ENCODE measurements around the gene CIB4.

The CIB4 gene

DNA sequence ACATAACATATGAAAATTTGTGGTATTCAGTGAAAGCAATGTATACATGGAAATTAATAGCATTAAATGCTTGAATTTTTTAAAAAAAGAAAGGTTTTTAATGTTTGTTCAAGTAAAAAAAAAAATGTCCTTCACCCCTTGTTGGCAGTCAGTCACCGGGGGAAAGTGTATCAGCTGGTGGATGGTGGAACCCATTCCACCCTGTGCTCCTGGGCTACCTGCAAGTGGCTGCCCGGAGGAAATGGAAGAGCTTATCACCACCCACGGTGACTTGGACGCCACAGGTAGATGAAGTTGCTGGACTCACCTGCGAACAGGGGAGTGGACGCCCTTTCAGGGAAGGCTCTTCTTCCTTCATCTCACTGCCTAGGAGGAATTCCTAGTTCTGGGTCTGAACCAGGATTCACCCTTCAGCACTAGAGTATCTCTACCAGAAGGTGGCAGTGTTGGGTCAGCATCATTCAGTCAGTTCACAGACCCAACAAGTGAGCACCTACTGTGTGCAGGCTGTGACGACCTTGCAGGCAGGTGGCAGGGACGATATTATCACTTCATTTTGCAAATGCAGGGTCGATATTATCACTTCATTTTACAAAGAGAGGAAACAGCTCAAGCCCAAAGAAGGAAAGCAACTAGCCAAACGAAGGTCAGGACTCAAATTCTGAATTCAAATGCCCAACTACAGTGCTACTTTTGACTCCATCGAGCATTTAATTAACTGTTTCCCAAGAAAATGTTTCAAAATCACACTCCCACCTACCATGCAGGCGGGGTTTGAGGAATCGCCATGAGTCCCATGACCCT lies 35.8 kb downstream of the CIB4 start:
- peak; percentile 2 for DNase-seq

DNA sequence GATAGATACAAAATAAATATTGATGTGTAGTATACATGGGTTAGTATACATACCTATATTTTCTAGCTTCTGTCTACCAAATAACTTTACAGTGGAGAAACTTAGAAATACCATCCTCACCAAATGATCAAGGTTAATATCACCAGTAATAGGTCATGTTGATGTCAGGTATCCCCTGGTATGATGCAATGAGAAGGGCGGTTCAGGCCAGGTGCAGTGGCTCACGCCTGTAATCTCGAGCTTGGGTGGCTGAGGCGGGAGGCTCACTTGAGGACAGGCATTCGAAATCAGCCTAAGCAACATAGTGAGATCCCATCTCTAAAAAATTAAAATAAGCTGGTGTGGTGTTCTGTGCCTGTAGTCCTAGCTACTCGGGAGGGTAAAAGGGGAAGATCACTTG lies 38.6 kb downstream of the CIB4 start:
- no peak for DNase-seq

DNA sequence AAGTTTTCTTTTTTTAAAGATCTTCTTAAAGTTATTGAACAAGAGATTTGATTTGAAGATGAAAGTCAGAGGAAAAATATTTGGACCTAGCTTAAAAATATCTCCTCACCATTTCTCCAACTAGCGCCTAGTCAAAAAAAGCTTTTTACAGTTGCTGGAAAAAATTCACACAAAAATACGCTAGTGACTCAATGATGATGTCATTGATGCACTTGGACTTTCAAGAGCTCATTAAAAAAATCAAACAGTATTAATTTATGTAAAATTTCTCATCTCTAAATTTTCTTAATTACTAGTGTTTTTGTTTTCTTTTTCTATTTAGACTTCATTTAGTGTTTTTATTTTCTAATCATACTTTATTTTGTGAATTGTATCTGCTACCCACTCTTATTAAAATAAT lies 41.8 kb downstream of the CIB4 start:
- no peak for DNase-seq

DNA sequence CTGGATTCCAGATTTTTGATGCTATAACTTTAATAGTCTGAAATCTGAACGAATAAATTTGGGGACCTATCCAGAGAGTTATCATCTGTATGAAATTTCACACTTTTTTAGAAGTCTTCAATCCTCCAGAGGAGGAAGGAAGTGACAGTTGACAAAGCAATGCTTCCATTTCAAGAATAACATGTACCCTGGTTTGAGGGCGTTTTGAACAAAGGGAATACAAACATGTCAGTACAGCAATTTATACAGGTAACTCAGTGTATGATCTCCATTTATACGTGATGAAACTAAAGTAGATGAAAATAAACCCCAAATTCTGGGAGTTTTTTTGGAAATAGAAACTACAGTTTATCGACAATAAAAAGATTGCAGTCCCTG lies 42.2 kb downstream of the CIB4 start:
- DNase-seq: no peak

DNA sequence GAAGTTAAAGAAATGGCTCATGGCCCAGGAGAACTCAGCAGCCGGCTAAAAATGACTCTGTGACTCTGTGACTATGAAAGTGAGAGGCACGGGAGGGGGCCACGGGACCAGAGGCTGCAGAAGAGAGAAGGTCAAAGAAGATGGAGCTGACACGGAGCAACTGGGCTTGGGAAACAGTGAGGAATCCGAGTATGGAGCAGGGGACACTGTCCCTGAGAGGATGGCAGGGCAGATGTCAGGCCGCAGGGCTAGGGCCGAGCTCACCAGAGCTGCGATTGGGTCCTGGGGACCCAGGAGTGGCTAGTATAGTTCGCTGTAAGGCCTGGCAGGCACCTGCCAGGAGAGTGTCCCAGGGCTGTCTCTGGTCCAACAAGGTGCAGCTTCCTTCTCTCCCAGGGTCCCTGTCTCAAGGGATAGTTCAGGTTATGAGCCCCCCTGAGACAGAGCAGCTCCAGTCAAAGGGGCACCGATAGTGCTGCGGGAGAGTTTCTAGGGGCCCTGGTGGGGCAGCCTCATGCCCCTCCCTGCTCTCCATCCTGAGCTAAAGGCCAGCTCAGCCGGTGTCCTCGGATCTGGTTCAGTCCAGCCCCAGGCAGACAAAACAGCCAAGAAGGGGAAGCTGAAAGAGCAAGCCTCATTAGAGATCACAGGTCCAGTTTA lies 42.7 kb downstream of the CIB4 start:
- DNase-seq: no peak

DNA sequence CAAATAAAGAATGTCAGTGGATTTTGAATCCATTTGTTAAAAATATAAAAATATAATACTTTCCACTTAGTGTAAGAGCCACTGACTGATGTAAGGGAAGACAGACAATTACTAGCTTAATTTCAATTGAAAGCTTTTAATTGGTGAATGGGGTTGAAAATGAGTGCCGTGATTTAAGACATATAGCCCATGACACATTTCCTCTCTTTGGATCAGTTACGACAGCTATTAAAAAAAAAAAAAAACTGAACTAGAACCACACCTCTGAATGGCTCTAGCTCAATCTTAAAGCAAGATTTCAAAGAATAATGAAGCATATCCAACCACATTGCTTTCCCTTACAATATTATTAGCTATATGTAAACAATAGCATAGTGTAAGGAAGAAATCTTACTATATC lies 44.0 kb downstream of the CIB4 start:
- no peak for DNase-seq

DNA sequence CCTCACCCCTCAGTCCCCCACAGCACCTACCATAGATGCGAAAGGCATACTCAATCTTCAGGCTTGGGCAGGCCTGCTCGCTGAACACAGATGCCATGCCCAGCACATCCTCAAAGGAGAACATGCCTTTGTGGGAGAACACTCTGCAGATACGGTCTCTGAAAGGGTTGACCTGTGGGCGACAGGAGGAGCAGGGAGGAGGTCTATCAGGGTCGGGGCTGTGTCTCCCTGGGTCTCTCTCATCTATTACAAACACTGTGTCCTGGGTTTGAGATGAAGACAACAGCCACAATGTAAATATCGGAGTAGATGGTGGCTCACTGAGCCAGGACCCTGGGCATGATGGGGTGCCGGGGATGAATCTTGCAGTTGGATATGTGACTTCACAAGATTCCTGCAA lies 46.0 kb downstream of the CIB4 start:
- DNase-seq: no peak

DNA sequence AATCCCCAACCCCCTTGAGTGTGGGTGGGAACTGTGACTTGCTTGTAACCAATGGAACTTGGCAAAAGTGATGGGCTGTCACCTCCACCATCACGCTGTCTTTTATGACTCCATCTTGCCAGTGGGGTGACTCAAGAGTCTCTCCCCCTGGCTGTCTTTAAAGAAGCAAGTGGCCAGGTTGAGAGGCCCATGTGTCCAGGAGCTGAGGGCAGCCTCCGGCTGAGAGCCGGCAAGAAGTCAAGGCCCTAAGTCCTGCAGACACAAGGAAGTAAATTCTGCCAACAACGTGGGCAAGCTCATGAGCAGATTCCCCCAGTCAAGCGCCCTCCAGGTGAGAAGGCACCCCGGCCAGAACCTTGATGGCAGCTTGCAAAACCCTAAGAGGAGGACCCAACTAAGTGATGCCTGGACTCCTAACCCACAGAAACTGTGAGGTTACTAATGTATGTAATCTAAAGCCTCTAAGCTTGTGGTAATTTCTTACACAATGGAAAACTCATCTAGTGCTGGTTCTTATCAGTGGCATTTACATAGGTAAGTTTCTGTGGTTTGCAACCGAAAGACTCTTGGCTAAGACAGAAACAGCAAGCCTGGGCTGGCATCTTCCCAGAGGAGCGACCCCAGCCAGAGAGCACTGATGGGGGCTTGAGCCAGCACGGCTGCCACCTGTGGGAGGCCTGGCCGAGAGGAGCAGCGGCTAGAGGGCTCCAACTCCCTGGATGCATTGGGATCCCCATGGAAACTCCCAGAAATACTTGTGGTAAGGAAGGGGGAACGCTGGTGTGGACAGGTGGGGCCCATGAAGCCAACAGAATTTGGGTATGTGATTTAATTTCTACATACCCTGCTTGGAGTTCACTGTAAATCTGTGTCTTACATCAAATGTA lies 49.3 kb downstream of the CIB4 start:
- no peak for DNase-seq

DNA sequence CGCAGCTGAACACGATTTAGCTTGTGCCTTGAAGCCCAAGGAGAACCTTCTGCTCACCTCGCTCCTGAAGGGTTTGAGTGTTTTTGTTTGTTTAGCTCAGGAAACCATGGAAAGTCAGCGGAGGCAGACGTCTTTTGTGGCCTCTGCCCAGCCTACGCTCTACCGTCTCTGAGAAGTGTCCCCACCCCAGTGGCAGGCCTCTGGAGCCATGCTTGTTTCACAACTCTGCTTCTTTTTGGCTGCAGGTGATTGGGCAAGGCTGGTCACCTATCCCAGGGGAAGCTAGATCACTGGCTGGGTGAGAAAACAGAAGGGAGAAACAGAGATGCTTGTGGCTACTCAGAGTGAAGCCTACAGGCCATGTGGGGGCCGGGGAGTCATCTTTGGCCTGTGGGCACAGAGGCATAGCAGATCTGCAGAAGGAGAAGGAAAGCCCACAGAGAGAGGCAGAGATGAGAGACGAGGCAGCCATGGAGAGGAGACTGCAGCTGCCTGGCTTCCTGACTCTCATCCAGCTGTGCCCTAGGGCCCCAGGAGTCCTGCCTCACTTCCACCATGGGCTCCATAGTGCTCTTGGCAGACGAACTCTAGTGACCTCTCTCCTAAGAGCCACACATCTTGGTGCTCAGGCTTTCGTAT lies 50.1 kb downstream of the CIB4 start:
- no peak for DNase-seq

DNA sequence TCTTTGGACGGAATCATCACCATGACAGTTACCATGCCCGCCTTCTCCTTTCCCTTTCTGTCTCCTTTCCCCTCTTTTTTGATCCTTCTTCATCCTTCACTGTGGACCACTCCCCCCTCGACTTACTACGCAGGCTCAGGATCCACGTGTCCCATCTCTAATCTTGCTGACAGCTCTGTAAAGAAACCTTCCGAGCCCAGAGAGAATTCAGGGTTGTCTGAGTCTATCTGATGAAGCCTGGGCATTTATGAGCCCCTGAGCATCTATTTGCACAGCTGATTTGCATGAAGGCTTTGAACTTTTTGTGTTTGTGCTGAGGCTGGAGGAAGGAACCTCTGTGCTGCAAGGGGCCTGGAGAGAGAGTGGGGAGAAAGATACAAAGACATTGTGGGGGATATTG lies 50.7 kb downstream of the CIB4 start:
- no peak for DNase-seq

DNA sequence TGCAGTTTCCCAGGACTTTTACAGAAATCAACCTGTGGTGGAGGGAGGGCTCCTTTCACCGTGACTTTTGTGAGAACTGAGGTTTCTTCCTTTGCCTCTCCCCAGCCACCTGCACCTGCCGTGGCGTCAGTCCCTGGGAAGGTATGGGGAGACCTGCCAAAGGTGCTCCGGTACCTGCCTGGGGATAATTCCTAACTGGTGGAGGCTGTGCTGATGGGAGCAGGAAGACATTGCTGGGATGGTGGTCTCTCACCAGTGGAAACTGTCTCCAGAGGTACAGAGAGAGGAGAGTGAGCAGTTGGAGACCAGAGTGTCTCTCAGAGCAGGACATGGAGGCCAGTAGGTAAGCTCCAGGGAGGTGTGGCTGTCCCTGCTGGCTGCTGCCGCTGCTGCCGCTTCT lies 52.6 kb downstream of the CIB4 start:
- DNase-seq: no peak

DNA sequence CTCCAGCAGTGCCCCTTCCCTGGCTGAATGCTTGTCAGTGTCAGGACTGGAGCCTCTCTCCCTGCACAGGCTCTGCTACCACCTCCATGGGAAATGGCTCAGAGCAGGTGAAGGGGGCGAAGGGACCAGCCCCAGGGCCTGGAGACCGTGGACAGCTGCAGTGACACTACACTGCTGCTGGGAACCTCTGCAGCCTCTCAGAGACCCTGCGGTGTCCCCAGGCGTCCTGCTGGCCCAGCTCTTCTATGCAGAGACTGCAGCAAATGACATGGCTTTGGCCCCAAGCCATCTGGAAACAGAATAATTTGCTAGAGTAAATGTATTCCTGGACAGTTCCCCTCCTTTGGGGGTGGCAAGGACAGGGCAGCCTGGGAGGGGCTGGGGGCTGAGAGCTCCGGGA lies 53.2 kb downstream of the CIB4 start:
- peak; percentile 12 for DNase-seq

DNA sequence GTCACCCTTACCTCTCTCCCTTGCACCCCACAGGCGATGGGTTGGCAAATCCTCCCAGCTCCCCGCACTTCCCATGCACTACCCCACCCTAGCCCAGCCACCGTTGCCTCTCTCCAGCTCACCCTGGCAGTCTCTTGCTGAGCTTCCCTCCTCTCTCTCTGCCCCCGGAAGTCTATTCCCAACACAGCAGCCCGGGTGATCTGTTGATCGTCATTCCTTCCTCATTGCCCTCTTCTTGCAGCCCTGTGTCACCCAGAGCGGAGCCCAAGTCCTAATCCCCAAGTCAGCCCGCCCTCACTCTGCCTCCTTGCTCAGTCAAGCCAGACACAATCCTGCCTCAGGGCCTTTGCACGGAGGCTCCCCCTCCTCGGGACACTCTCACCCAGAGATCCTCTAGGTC lies 55.2 kb downstream of the CIB4 start:
- no peak for DNase-seq

DNA sequence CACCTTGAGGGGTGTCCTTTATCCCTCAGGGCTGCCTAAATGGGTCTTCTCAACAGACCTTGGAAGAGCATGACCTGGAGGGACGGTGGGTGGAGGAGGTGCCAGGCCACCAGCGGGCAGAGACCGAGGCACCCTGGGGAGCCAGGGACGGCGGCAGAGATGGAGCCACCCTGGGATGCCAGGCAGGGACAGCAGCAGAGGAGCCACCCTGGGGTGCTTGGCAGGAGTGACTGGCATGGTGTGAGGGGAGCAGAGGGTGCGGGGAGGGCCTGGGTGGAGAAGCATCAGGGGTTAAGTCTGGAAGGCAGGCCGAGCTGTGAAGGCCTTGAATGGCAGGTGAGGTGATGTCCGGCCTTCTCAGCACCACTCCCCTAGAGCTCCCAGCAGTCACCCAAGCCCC lies 56.1 kb downstream of the CIB4 start:
- no peak for DNase-seq

DNA sequence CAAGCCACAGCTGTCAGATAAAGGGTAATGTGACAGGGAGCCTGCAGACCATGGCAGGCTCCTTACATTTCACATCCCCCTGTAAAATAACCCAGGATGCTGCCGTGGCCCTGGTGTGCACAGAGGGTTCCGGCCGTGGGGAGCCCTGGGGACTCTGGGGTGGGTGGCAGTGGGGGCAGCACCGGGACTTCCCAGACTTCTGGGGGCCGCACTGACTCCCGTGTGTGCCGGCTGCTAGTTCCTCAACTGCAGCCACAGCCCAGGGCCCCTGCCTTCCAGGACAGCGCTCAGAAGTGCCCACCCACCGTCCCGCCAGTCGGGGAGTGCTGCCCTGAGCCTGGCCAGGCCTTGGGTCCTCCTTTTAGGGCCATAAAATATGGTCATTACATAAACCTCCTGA lies 56.5 kb downstream of the CIB4 start:
- DNase-seq: no peak

DNA sequence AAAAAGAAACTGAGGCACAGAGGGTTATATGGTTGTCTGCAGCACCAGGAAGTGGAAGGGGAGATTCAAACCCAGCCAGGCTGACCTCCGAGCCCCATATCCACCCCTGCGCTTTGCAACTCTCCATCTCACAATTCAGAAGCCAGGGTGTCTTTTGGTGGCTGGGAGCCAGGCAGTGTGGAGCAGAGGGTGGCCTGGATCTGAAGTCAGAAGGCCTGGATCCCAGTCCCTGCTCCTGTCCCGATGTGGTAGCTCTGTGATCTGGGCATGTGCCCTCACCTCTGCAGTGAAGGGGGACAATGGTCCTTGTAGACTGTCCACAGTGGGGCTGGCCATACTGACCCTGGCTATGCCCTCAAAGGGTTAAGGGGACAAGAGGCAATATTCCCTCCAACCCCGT lies 57.0 kb downstream of the CIB4 start:
- no peak for DNase-seq

DNA sequence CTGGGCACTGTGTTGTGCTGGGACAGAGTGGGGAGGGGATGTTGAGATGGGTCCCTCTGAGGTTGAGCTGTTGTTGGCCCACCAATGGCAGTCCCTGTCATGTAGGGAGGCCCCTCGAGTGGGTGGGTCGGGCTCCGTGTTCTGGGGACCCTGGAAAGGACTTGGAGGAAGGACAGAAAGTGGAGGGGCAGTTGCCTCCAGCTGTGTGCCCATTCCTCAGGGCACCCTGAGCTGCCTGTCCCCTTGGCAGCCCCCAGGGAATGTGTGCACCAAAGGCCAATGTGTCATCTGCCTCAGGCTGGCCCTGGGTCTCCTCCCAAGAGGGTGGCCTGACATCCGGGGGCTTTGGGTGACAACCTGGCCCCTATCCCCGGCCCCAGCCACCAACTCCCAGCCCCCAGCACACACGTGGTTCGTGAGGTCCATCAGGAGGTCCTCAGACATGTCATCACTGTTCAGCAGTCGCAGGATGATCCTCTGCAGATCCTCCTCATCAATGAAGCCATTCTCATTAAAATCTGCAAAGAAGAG lies 57.7 kb downstream of the CIB4 start:
- DNase-seq: no peak

DNA sequence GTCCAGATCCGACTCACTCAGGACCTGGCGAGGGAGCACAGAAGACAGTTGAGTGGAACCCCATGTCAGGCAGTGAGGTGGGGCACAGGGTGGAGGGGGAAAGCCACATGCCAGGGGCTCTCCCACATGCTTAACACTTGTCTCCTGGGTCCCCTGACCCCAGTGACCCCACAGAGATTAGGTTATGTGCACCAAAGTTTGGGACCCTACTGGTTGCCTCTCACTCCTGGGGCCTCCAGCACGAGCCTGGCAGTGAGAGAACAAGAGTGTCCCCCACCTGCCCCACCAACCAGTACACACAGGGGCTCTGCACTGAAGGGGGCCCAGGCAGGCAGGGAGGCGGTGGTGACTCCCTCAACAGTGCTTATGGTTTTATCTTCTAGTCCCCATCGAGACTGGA lies 58.3 kb downstream of the CIB4 start:
- DNase-seq: no peak

DNA sequence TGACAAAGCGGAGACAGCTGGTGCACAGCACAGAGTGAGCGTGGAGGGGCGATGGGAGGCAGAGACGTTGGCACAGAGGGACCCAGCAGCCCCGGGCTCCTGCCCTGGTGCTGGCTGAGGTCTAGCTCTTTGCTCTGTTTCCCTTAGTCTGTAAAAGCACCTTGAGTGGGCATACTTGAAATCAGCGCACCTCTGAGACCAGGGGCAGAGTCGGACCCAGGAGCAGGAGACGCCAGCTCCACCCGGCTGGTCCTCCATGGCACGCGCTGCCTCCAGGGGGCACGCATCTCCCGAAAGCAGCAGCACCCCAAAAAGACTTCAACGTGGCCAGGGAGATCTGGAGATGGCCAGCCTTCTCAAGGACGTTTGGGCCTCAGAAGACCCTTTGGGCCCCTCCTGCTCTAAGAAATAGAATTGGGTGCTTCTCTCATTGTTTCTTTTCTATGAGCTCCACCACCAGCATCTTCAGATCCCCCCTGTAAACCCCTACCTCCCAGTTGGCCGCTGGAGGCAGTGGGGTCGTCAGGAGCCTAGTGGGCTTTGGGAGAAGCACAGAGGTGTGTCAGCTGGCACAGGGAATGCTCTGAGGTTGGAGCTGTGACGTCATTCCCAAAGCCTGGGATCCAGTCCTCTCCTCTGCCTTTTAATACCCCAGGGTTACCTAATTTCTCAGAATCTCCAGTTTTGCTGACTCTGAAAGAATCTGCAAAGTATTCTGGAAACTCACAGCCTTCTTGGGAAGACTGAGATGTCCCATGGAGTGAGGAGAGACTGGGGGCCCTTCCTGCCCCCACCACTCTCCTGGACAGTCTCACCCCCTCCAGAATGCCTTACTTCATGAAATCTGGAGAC lies 58.9 kb downstream of the CIB4 start:
- no peak for DNase-seq

DNA sequence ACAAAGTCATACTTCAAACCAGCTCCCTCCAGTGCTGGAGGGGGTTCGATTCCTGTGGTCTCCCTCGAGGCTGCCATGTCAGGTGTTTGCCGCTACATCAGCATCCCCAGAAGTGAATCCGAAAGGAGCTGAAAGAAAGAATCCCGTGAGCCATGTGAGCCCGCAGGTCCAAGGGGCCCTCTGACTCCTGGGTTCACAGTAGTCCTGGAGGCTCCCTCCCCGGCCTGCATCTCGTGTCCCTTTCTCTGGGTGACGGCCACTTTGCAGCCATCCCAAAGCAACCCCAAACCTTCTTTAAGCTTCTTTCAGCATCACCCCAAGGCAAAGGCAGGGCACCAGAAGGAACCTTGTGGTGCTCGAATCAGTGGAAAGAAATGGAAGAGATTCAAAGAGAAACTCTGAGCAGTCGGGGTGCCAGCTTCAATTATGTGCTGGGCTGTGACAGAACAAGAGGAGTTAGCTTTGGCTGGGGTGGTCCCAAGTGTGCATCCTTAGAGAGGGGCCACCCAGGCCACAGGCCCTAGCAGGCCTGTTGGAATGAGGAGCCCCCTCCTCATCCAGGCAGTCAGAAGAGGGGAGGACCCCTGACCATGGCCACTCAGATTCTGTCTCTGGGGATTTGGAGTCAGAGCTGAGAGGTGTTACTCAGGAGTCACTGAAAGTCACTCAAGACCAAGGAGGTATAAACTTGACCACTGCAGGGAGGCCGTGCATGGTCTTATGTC lies 59.7 kb downstream of the CIB4 start:
- DNase-seq: no peak

DNA sequence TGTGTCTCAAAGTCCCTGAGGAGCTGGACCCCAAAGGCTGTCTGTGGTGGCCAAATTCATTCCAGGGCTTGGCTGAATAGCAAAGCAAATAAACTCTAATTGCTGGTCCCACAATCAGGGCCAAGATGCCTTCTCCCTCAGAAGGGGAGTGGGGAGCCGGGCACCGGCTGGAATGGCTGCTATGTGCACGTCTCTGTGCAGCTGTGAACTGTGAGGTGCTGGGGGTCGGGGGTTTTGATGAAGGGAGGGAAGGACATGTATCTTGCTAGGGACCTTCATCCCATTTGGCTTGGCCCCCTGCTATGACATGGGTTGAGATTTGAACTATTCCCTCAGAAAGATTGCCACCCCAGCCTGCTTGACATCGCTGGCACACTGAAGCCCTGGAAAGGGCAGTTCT lies 60.4 kb downstream of the CIB4 start:
- DNase-seq: no peak
